AG10803 (cell line): ENCODE measurements around the gene MOCOS.
"Not testable (repeated sequence)": the region's sequence is repeated elsewhere in the genome, so short reads cannot be mapped to it uniquely, and the experiment has no call there.

ENCODE experiments used
- DNase-seq: peaks from one replicate; pipeline ENCODE4 v3.0.0; 2010; ENCODE audit warnings: low read depth
- H3K4me3 ChIP-seq: 2 replicates; pipeline ENCODE4 v1.5.1; 2011; ENCODE audit warnings: mild to moderate bottlenecking, low read length, control low read depth
- CTCF ChIP-seq: conservative IDR thresholded peaks from 2 replicates; pipeline ENCODE4 v1.5.1; 2011; ENCODE audit warnings: mild to moderate bottlenecking, low read length, control low read depth, inconsistent platforms

MOCOS gene

GRCh38 chr18:36214811-36215210 lies 27.5 kb downstream of the MOCOS start:
- no peak for DNase-seq
- no peak overlapping the region for H3K4me3 ChIP-seq
- TF ChIP-seq CTCF = no peak

GRCh38 chr18:36215577-36215976 lies 28.3 kb downstream of the MOCOS start:
- no peak for DNase-seq
- no peak overlapping the region for H3K4me3 ChIP-seq
- no peak for TF ChIP-seq CTCF

- no peak overlapping the region for H3K4me3 ChIP-seq
- no peak for DNase-seq
- TF ChIP-seq CTCF = no peak
Observed at GRCh38 chr18:36217348-36217747, 30.1 kb downstream of the MOCOS start.

GRCh38 chr18:36229188-36229587 lies 41.9 kb downstream of the MOCOS start:
- H3K4me3 ChIP-seq = no peak overlapping the region
- DNase-seq = no peak
- TF ChIP-seq CTCF = no peak

- H3K4me3 ChIP-seq, DNase-seq: not testable (repeated sequence)
Observed at GRCh38 chr18:36240510-36240909, 53.2 kb downstream of the MOCOS start.

GRCh38 chr18:36241831-36242230 lies 54.5 kb downstream of the MOCOS start:
- no peak for DNase-seq
- TF ChIP-seq CTCF = no peak
- no peak overlapping the region for H3K4me3 ChIP-seq

- H3K4me3 ChIP-seq = no peak overlapping the region
- no peak for DNase-seq
- TF ChIP-seq CTCF = no peak
Observed at GRCh38 chr18:36247036-36247435, 59.7 kb downstream of the MOCOS start.

- TF ChIP-seq CTCF = no peak
- no peak for DNase-seq
- no peak overlapping the region for H3K4me3 ChIP-seq
Observed at GRCh38 chr18:36249392-36249791, 62.1 kb downstream of the MOCOS start.
